Naive thymus-derived CD4-positive, alpha-beta T cell (primary cell): ENCODE measurements around the gene PGC. TPM values are rescaled to one million over a fixed set of nuclear protein-coding genes. Genes with fewer than 3 reads are reported as not detected.
A peak's percentile ranks its signal among the peaks of the same experiment; 100 is the strongest.

Experiments
- ATAC-seq: fragments of 150-1000 bp; cut with Tn5 transposase; 2 replicates; pipeline ENCODE4 v1.10.0; 2021; ENCODE audit warnings: mild to moderate bottlenecking, moderate library complexity
- CTCF ChIA-PET: fragments of 350-600 bp; sonication (Branson Sonifier 250); formaldehyde crosslinking; loops from one replicate; lab custom pipeline; 2021; ENCODE audit warnings: antibody characterized with exemption; lab: Charles Lee
- POLR2A ChIA-PET: fragments of 350-600 bp; sonication (Branson Sonifier 250); formaldehyde crosslinking; loops from one replicate; lab custom pipeline; 2021; ENCODE audit warnings: antibody characterized with exemption, inconsistent platforms; lab: Charles Lee
- DNase-seq, 9 donors: peaks; one replicate each; pipeline versions ENCODE4 v3.0.0 to v3.0.0-alpha.2; 2020 to 2022; ENCODE audit warnings: mixed read lengths in 1 of 9
- H3K27ac ChIP-seq: one replicate; pipeline ENCODE4 v1.7.0; 2013; ENCODE audit warnings: mild to moderate bottlenecking, low read depth, low read length, moderate library complexity
- H3K27me3 ChIP-seq, 2 donors: one replicate each; pipeline ENCODE4 v1.7.0; 2013; ENCODE audit warnings: low read length in 2 of 2, mild to moderate bottlenecking in 2 of 2, moderate library complexity in 2 of 2; ENCODE audit not compliant: control insufficient read depth in 2 of 2, insufficient read depth in 2 of 2
- H3K36me3 ChIP-seq, 3 experiments: 1 replicate in 2 of 3; 2 replicates in 1 of 3; pipeline ENCODE4 v1.7.0; 2013; ENCODE audit warnings: low read length in 3 of 3, mild to moderate bottlenecking in 3 of 3, moderate library complexity in 1 of 3; ENCODE audit not compliant: insufficient read depth in 3 of 3, control insufficient read depth in 2 of 3
- H3K4me1 ChIP-seq, 2 donors: one replicate each; pipeline ENCODE4 v1.7.0; 2013; ENCODE audit warnings: low read length in 2 of 2, mild to moderate bottlenecking in 2 of 2, moderate library complexity in 1 of 2; ENCODE audit not compliant: control insufficient read depth in 2 of 2, insufficient read depth in 2 of 2
- H3K4me3 ChIP-seq: 2 replicates; pipeline ENCODE4 v1.7.0; 2013; ENCODE audit warnings: mild to moderate bottlenecking, low read length
- H3K9me3 ChIP-seq, 3 experiments: 1 replicate in 2 of 3; 2 replicates in 1 of 3; pipeline ENCODE4 v1.7.0; 2013; ENCODE audit warnings: low read length in 3 of 3; ENCODE audit not compliant: control insufficient read depth in 2 of 3
- H3K27ac Mint-ChIP-seq, 9 donors: one replicate each; pipeline ENCODE4 v1.8.0; 2020 to 2022; ENCODE audit warnings: mixed read lengths in 9 of 9, mild to moderate bottlenecking in 8 of 9, moderate library complexity in 5 of 9, inconsistent platforms in 2 of 9
- H3K27me3 Mint-ChIP-seq, 5 donors: one replicate each; pipeline ENCODE4 v1.8.0; 2021 to 2022; ENCODE audit warnings: mixed read lengths in 5 of 5, mild to moderate bottlenecking in 1 of 5
- H3K36me3 Mint-ChIP-seq, 5 donors: one replicate each; pipeline ENCODE4 v1.8.0; 2020 to 2022; ENCODE audit warnings: mixed read lengths in 5 of 5, mild to moderate bottlenecking in 3 of 5, inconsistent platforms in 1 of 5
- H3K4me1 Mint-ChIP-seq, 7 donors: one replicate each; pipeline ENCODE4 v1.8.0; 2020 to 2022; ENCODE audit warnings: mixed read lengths in 7 of 7, mild to moderate bottlenecking in 3 of 7, inconsistent platforms in 1 of 7
- H3K4me3 Mint-ChIP-seq, 10 donors: one replicate each; pipeline ENCODE4 v1.8.0; 2020 to 2022; ENCODE audit warnings: mild to moderate bottlenecking in 10 of 10, mixed read lengths in 10 of 10, moderate library complexity in 6 of 10, inconsistent platforms in 2 of 10
- H3K9me3 Mint-ChIP-seq, 11 donors: one replicate each; pipeline ENCODE4 v1.8.0; 2020 to 2022; ENCODE audit warnings: mixed read lengths in 11 of 11, mild to moderate bottlenecking in 4 of 11, inconsistent platforms in 1 of 11, moderate library complexity in 1 of 11
- intact Hi-C, 2 donors: fragments of 100-400 bp; cut with micrococcal nuclease; formaldehyde crosslinking; loops; one replicate each; pipeline ENCODE4 v1.15.1; 2023
- polyA plus RNA-seq, 2 donors: library from polyadenylated mRNA; unstranded; fragments of 300-500 nt; fragmentation: Illumina TruSeq; gene quantifications; one replicate each; pipeline ENCODE4 v1.2.3, GENCODE V29; 2021
- total RNA-seq, 6 experiments: library from RNA in 5 of 6; stranded (reverse) in 5 of 6; gene quantifications; 1 replicate in 5 of 6; 2 replicates in 1 of 6; pipeline ENCODE4 v1.2.3 and lab custom pipeline; 2021 to 2026

Gene PGC
- total and polyA plus RNA-seq, 7 experiments from 2014 or later, result not detected

- no peak overlapping the region for H3K27ac Mint-ChIP-seq
Measured at GRCh38 chr6:41743406-41744235, 3.6 kb downstream of the PGC start.

GRCh38 chr6:41741625-41742490 is 5.3 kb downstream of the PGC start:
- Mint-ChIP-seq H3K9me3 (no peaks in the 10 kb centered on the region), H3K4me3 (no peak overlapping the region), H3K4me1 (peaks cover 0 to 4% (median 0%) of the 10 kb centered on the region in 7 donors), H3K36me3 (no peaks in the 10 kb centered on the region), H3K27me3 (no peaks in the 10 kb centered on the region), H3K27ac (no peak overlapping the region)
- Histone ChIP-seq H3K4me1 (no peaks in the 10 kb centered on the region), H3K4me3 (no peak overlapping the region), H3K9me3 (no peaks in the 10 kb centered on the region), H3K27ac (no peak overlapping the region), H3K27me3 (no peaks in the 10 kb centered on the region), H3K36me3 (no peaks in the 10 kb centered on the region)
- CTCF ChIA-PET, result no interaction called here
- intact Hi-C loops, result no loop called here
- POLR2A ChIA-PET, result no interaction called here
- DNase-seq, result no peak
- ATAC-seq, result no peak

More at GRCh38 chr6:41743406-41744235, 3.6 kb downstream of the PGC start:
- no peaks in the 10 kb centered on the region for H3K27me3 Mint-ChIP-seq
- DNase-seq (no peak), ATAC-seq (no peak)
- ChIA-PET POLR2A (no interaction called here), CTCF (interaction anchor here (1.3 kb wide), 1 partner anchor 9 kb away, joined by 3 read pairs; no protein-coding TSS in a partner anchor)
- no peak overlapping the region for H3K4me3 Mint-ChIP-seq
- peaks cover 0 to 1% (median 0%) of the 10 kb centered on the region in 11 donors for H3K9me3 Mint-ChIP-seq
- Histone ChIP-seq H3K9me3 (no peaks in the 10 kb centered on the region), H3K4me3 (no peak overlapping the region), H3K27ac (no peak overlapping the region), H3K36me3 (no peaks in the 10 kb centered on the region), H3K4me1 (no peaks in the 10 kb centered on the region), H3K27me3 (no peaks in the 10 kb centered on the region)
- intact Hi-C loops, result no loop called here
- no peaks in the 10 kb centered on the region for H3K36me3 Mint-ChIP-seq
- peaks cover 0 to 4% (median 0%) of the 10 kb centered on the region in 7 donors for H3K4me1 Mint-ChIP-seq

GRCh38 chr6:41740366-41741162 is 6.6 kb downstream of the PGC start:
- H3K27ac Mint-ChIP-seq, result no peak overlapping the region
- no peaks in the 10 kb centered on the region for H3K27me3 Mint-ChIP-seq
- H3K4me1 ChIP-seq, result peaks cover 4 to 5% of the 10 kb centered on the region in 2 donors
- no peaks in the 10 kb centered on the region for H3K36me3 Mint-ChIP-seq
- H3K27ac ChIP-seq, result no peak overlapping the region
- H3K9me3 Mint-ChIP-seq, result no peaks in the 10 kb centered on the region
- ATAC-seq, result no peak
- H3K36me3 ChIP-seq, result no peaks in the 10 kb centered on the region
- H3K4me3 Mint-ChIP-seq, result no peak overlapping the region
- H3K9me3 ChIP-seq, result no peaks in the 10 kb centered on the region
- H3K4me1 Mint-ChIP-seq, result peaks cover 0 to 7% (median 3%) of the 10 kb centered on the region in 7 donors
- no peak for DNase-seq
- no peak overlapping the region for H3K4me3 ChIP-seq
- ChIA-PET CTCF (no interaction called here), POLR2A (no interaction called here)
- intact Hi-C loops, result no loop called here
- no peaks in the 10 kb centered on the region for H3K27me3 ChIP-seq

GRCh38 chr6:41739041-41739440 is 8.2 kb downstream of the PGC start:
- no peaks in the 10 kb centered on the region for H3K9me3 ChIP-seq
- no peak for DNase-seq
- peaks cover 4 to 6% of the 10 kb centered on the region in 2 donors for H3K4me1 ChIP-seq
- POLR2A ChIA-PET, result no interaction called here
- intact Hi-C loops, result loop anchor here in 1 of 2 donors (10.0 kb wide), 2 partner anchors 1316 to 1486 kb away; partner anchors contain the start of genes CUL7, DNPH1, KLC4 and MRPL2
- CTCF ChIA-PET, result no interaction called here
- H3K9me3 Mint-ChIP-seq, result no peaks in the 10 kb centered on the region
- no peak overlapping the region for H3K27ac ChIP-seq
- no peaks in the 10 kb centered on the region for H3K27me3 ChIP-seq
- H3K4me1 Mint-ChIP-seq, result peaks cover 0 to 8% (median 1%) of the 10 kb centered on the region in 7 donors
- H3K27me3 Mint-ChIP-seq, result no peaks in the 10 kb centered on the region
- H3K4me3 ChIP-seq, result no peak overlapping the region
- H3K36me3 ChIP-seq, result peaks cover 0 to 4% (median 0%) of the 10 kb centered on the region in 3 experiments
- H3K36me3 Mint-ChIP-seq, result no peaks in the 10 kb centered on the region
- no peak for ATAC-seq
- H3K4me3 Mint-ChIP-seq, result no peak overlapping the region
- H3K27ac Mint-ChIP-seq, result peak overlapping the region in 1 of 9 donors; percentile 25

- H3K36me3 ChIP-seq, result peaks cover 0 to 4% (median 0%) of the 10 kb centered on the region in 3 experiments
- H3K27me3 Mint-ChIP-seq, result no peaks in the 10 kb centered on the region
- H3K27me3 ChIP-seq, result no peaks in the 10 kb centered on the region
- H3K4me1 Mint-ChIP-seq, result peaks cover 1 to 19% (median 12%) of the 10 kb centered on the region in 7 donors
- peaks cover 18 to 20% of the 10 kb centered on the region in 2 donors for H3K4me1 ChIP-seq
- no peaks in the 10 kb centered on the region for H3K9me3 Mint-ChIP-seq
- ChIA-PET POLR2A (no interaction called here), CTCF (no interaction called here)
- H3K27ac Mint-ChIP-seq, result no peak overlapping the region
- no peak overlapping the region for H3K27ac ChIP-seq
- ATAC-seq, result no peak
- no peak for DNase-seq
- H3K9me3 ChIP-seq, result no peaks in the 10 kb centered on the region
- intact Hi-C loops, result loop anchor here in 1 of 2 donors (10.0 kb wide), 2 partner anchors 1317 to 1487 kb away; partner anchors contain the start of genes CUL7, DNPH1, KLC4 and MRPL2
- peak overlapping the region in 1 of 10 donors; percentile 15 for H3K4me3 Mint-ChIP-seq
- no peak overlapping the region for H3K4me3 ChIP-seq
- no peaks in the 10 kb centered on the region for H3K36me3 Mint-ChIP-seq
Measured at GRCh38 chr6:41737591-41738130, 9.5 kb downstream of the PGC start.
